AG08396 (cell line): ENCODE data around the gene ARRB1.
"Not testable (repeated sequence)": the region's sequence is repeated elsewhere in the genome, so short reads cannot be mapped to it uniquely, and the experiment has no call there.

Experiments
- DNase-seq: peaks from one replicate; pipeline ENCODE4 v3.0.0; 2012; ENCODE audit warnings: low spot score, mixed read lengths

The ARRB1 gene

DNA sequence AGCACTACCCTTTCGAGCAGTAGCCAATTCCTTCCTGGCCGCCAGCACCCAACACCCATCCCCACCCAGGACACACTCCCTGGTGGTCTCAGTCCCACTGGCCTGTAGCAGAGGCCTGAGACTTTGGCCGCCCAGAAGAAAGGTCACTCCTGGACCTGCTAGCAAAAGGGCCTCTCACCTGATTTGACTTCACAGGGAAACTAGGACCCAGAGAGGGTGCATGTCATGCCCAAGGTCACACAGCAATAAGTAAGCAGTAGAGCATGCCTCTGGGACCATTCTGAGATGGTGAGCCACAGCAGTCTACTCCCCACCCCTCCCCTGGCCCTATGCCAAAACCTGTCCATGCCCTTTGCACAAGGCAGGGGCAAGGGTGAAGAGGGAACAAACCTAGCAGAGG is 7.3 kb downstream of the ARRB1 start:
- no peak for DNase-seq

DNA sequence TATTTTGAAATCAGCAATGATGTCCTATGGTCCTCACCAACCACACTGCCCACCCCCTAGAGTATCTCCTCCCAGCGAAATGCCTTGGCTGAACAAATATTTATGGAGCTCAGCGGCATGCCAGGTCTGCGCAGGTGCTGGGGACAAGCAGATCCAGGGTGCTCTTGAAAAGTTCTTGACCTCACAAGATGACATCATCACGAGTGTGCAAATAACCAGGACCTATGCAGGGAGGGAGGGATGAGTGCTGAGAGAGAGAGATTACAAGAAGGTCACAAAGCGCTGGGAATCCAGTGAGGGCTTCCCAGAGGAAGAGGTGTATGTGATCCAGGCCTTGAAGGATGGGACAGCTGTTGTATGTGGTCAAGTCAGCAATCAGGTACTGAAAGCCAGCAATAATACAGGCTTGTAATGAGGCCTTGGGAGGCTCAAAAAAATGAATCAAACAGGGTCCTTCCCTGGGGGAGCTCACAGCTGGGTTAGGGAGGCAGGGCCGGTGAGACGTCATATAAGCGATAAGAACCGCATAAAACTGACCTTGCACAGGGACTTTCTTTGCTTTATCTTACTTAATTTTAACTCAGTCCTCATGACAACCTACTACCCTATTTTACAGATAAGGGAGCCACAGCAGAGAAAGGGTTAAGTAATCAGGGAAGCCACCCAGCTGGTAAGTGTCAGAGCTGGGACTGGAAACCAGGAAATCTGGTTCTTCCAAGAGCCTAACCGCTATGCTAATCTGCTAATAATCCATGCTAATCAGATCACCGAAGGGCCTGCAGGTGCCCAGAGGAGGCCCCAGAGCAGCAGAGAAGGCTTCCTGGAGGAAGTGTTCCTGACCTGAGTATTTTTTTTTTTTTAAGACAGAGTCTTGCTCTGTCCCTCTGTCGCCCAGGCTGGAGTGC is 8.2 kb downstream of the ARRB1 start:
- DNase-seq = no peak

DNA sequence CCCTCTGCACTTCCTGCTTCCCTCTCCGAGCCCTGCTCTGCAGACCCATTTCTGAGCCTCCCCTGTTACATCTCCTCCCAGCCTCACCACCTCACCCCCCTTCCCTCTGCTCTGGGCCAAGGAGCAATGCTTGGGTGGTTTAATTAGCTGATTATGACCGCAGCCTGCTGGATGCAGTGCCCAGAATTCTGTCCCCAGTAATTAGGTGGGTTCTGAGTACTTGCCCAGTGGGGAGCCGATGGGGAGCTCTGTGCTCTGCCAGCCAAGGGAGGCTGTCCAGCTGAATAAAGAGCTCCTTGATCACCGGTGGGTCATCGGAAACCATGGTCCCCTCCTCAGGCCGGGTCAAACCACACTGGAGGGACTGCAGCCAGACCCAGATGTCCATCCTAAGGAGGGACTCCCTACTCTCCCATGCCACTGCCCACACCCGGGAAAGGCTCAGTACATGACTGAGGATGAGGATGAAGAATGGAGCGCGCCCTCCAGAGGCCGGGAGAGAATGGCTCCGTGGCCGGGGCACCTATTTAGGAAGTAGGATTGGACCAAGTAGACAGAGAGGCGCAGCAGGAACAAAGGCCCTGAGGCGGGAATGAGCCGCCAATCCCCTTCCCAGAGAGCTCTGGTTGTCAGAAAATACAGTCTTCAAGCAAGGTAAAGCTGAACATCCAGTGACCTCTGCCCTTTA is 9.1 kb downstream of the ARRB1 start:
- no peak for DNase-seq

DNA sequence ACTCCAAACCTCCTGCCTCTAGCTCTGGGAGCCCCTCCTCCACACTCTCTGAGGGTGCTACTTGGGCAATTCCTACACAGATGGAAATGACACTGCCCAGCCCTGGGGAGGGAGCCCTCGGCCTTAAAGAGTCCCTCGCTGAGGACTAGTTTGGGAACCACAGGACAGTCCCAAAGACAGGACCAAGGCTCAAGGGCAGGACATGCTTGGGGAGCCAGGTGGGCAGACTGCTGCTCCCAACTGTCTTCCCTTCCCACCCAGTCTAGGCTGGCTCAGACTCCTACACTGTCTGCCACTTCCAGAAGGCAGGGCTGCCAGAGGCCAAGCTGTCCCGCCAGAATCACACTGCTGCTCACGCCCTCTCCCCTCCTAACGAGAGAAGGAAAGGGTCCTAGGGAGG is 9.8 kb downstream of the ARRB1 start:
- no peak for DNase-seq

DNA sequence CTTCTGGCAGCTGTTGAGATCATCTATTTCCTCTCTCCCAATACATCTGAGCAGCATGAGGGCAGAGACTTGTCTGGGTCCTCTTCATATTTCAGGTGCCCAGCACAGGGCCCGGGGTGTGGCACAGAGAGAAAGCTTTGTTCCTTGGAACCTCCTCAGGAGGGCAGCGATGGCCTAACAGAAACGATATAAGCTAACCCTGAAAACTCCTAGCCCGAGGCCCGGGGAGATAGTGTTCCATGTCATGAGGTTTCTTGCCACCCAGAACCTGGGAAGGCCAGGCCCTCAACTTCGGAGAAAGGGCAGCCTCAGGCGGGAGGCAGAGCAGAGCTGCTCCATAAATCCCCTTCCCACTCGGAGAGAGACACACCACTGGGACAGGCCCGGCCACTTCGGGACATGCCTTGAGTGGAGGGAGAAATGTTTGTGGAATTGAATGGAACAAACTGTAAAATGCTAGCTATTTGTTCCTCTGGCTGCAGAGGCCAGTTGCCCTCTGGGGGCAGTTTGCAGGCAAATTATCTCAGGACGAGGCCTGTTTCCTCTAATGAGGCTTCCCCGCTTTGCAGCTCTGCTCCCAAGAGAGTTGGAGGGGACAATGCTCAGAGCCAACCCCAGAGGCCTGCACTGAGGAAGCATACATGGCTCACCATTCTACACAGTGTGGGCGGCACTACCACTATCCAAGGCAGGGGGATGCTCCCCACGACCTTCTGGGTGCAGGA is 11.6 kb downstream of the ARRB1 start:
- no peak for DNase-seq

DNA sequence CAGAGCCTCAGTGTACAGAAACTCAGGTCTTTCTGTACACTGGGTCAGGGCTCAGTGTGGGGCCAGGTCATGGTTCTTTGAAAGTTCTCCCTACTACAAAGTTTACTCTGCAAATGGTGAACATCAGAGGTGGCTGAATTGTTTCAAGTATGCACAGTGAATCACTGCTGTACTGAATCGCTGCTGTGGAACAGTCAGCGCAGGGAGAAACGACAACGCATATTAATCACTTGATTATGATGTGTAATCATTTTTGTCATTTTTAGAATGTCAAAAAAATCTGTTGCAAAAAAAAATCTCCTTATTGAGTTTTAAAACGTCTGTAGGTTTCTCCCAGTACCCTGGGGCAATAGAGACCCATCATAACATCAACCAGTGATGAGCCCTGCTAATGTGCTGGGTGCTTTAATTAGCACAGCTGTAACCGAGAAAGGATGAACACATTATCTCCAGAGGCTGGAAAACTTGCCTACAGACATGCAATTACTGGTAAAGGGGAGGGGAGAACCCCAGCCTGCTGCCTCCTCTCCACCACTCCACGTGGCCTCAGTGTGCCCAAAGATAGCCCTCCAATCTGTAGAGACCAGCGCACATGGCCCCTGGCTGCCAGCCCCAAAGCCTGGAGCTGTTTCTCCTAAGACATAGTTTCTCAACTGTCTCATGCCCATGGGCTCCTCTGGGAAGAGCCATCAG is 12.8 kb downstream of the ARRB1 start:
- DNase-seq = no peak

DNA sequence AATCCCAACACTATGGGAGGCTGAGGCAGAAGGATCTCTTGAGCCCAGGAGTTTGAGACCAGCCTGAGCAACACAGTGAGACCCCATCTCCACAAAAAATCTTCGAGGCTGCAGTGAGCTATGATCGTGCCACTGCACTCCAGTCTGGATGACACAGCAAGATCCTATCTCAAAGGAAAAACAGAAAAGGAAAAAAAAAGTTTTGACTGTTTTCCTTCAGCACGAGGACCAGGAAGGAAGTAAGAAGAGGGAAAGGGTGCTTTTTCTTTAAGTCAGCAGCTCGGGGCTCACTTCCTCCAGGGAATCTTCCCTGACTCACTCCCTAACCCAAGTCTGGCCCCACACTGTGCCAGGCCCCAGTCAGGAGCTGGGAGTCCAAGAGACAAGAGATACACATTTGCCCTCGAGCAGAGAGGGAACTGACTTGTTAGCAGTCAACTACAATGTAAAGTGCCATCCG is 14.2 kb downstream of the ARRB1 start:
- DNase-seq = no peak

DNA sequence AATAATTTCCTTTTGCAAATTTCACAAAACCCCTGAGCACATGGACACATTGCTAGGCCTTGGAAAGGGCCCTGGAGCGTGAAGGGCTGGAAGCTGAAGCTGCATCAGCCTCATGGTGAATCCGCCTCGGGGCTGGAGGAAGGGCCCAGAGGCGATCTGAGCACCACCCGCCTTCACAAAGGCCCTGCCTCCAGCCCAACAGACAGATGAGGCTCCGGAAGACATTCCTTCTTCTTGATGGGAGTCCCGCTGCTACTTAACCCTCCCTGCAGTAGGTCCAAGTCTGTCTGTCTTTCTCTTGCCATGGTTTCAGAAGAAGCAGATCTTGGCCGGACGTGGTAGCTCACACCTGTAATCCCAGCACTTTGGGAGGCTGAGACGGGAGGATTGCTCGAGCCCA is 16.5 kb downstream of the ARRB1 start:
- no peak for DNase-seq

DNA sequence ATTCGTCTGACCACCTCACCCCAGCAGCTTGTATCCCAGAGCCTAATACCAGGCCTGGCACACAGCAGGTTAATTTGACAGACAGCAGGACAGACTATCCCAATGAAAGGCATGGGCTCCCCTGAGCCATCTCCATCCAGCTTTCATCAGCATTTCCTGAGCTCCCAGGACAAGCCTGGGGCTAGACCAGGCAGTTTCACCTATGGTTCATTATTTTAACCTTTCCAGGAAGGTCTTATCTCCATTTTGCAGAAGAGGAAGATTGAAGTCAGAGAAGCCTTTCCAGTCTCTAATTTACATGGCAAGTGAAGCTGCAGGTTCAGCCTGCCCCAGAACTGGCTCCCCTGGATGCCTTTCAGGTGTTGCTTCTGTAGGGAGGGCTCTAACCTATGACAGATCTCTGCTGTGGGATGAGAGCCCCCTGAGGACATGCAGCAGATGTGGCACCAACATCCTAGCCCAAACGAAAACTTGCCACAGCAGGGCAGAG is 17.0 kb downstream of the ARRB1 start:
- no peak for DNase-seq

DNA sequence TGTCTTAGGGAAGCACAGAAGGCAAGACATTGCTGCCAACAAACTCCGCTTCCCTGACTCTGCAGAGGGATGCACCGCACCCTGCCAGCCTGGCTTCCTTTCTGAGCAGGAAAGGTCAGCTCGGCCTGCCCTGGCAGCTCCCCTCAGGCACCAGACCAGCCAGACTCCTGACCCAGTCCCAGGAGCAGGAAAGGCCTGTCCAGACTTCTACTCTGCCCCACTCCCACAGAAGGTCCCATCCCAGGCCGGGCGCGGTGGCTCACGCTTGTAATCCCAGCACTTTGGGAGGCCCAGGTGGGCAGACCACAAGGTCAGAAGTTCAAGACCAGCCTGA is 17.7 kb downstream of the ARRB1 start:
- no peak for DNase-seq

DNA sequence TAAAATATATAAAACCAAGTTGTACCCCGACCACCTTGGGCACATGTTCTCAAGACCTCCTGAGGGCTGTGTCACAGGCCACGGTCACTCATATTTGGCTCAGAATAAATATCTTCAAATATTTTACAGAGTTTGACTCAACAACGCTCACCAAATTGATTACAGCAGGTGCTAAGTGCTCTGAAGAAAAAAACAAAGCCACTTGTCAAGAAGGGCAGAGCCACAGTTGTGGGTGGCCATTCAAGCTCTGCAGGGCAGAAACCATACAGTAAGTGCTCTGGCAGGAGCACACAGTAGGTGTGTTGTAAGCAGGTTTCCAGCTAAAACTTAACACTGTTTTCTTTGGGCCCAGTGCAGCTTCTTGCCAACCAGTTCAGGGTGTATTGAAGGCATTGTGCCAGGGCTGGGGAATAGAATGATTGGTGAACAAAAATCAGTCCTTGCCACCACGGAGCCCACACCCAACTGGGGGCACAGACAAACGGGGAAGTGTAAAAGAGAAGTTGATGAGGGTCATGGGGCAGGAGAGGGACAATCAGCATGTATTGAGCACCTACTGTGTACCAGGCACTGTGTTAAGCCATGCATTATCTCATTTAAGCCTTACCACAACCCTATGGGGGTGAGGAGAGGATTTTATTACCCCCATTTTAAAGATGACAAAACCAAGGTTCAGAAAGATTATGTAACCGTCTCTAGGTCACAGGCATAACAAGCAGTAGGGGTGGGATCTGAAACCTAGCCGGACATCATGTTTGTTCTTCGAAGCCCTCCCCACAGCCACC is 18.2 kb downstream of the ARRB1 start:
- DNase-seq = no peak

DNA sequence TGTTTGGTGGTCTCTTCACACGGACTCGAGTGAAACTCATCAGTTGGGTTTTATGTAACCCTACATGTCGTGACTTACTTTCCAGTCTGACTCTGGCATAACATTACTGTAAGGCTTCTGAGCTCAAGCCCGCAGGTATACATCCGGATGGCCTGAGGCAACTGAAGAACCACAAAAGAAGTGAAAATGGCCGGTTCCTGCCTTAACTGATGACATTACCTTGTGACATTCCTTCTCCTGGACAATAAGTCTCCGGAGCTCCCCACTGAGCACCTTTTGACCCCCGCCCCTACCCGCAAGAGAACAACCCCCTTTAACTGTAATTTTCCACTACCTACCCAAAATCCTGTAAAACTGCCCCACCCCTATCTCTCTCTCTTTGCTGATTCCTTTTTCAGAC is 19.7 kb downstream of the ARRB1 start:
- not testable (repeated sequence) for DNase-seq

DNA sequence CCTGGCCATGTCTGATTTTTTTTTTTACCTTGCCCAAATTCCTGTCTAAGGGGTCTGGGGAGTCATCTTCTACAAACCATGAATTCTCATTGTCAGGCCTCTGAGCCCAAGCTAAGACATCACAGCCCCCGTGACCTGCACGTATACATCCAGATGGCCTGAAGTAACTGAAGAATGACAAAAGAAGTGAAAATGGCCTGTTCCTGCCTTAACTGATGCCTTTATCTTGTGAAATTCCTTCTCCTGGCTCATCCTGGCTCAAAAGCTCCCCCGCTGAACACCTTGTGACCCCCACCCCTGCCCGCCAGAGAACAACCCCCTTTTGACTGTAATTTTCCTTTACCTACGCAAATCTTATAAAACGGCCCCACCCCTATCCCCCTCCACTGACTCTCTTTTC is 20.2 kb downstream of the ARRB1 start:
- not testable (repeated sequence) for DNase-seq

DNA sequence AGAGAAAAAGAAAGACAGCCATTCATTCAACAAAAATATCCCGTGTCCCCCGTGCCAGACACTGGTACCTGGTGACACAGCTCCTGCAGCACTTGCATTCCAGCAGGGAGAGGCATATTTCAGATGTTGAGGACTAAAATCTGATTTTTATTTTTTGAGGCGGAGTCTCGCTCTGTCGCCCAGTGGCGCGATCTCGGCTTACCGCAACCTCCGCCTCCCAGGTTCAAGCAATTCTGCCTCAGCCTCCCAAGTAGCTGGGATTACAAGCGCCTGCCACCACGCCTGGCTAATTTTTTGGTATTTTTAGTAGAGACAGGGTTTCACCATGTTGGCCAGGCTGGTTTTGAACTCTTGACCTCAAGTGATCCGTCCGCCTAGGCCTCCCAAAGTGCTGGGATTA is 20.6 kb downstream of the ARRB1 start:
- DNase-seq = not testable (repeated sequence)

DNA sequence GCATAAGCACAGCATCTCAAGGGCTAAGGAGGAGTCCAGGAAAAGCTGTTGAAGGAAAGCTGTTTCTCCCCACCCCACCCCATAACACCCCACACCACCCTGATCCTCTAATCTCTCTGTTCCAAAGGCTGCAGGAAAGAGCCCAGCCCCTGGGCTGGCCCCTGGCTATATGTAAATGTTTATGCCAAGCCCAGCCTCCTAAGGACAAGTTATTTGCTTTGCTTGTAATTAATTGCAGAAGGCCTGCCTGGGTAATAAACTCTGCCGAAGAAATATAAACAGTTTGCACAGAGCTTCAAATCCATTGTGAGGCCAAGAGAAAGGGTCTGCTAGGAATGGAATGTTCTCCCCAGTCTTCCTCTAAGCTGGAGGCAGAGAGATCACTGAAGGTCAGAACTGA is 21.2 kb downstream of the ARRB1 start:
- no peak for DNase-seq

DNA sequence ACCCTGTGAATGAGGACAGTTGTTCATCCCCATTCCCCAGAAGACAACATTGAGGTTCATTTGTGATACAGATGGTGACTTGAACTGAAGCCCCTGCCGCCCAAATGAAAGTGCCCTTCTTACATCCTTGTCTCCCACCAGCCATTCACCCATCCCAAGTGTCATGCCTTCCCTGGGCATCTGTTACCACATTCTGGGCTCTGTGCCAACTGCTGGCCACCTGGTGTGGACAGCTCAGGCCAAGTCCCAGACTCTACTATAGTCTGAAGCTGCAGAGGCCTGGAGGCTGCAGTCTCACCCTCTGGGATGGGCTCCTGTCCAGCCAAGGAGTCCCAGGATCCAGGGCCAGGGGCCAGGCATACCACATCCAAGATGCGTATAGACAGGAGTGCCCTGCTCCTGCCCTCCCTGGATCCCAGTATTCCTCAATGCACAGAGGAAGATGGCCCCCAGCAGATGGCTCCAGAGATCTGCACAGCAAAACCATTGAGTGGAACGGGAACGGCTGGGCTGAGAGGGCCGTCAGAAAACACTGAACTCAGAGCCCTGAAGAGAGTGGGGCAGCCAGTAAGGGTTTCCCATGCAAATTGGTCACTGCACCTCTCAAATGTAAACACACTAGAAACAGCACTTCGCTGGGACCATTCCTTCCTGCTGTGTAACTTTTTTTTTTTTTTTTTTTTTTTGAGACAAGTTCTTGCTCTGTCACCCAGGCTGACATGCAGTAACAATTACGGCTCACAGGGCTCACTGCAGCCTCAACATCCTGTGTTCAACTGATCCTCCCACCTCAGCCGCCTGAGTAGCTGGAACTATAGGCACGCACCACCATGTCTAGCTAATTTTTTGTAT is 22.8 kb downstream of the ARRB1 start:
- peak; percentile 76 for DNase-seq

DNA sequence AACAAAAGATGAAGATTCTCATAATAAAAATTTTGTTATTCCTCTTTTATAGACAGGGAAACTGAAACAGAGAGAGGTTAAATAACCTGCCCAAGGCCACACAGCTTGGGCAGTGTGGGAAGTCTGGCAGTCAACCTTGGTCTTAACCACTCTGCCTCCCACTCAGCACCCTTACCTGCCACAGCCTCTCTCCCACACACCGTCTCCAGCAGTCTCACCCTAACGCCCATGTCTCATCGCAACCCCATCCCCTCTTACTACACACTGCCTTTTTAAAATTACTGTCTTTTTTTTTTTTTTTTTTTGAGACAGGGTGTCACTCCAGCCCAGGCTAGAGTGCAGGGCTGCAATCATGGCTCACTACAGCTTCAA is 25.0 kb downstream of the ARRB1 start:
- no peak for DNase-seq

DNA sequence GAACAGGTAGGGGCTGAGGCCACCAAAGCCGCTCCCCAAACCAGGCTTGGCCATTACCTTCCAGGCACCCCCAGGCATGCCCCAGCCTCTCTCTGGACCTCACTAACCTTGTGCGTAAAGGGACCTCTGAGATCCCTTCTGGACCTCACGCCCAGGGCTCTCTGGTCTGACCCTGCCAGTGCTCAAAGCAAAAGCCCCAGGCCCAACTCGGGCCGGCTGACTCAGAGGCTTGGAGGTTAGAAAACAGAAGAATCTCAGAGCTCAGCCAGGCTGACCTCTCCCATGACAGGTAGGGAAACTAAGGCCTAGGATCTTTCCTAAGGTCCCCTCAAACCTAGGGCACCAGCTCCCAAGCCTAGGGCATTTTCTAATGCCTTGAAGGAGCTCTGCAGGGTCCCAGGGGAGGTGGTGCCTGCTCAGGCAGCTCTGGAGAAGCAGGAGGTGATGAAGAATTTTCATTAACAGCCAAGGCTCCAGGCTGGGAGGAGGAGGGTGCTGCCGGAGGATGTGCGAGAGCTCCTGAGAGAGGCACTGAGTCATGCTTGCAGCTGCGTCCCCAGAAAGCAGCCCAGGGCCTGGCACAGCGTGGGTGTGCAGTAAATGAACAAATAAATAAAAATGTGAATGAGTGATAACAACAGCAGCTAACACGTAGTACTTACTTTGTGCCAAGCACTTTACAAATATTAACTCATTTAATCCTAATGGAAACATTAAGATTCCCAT is 25.6 kb downstream of the ARRB1 start:
- peak; percentile 85 for DNase-seq

DNA sequence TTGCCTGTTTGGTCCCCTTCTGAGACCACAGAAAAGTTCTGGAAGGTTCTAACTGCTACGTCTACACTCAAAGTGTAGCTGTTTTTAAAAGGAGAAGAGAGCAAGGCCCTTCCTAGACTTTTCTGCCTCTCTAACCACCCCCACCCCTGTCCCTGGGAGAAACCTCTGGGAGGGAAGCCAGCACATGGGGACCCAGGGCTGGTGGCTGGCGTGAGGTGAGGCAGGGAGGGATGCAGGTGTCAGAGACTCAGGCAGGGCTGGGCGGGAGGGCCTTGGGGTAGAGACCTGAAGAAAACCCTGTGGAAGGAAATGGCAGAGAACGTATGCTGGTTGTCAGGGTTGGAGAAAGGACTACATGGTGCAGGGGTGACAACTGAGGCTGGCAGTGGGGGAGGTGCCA is 26.7 kb downstream of the ARRB1 start:
- no peak for DNase-seq

DNA sequence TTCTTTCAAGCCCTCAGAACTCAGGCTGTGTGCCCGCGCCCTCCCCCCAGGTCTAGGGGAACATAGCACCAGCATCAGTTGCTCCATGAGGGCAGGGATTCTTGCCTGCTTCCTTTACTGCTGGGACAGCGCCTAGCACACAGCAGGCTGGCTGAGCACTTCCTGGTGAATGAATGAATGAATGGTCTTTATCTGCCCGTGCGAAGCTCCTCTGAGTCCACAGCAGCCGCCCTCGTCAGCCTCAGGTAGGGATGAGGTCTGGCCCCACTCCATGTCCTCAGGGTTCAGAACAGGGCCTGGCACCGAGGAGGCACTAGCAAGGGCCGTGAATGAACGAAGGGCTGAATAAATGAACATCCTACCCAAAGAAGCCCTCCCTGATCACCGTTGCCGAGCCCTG is 27.3 kb downstream of the ARRB1 start:
- no peak for DNase-seq
